ENCODE results near the gene LIPK.

DNA sequence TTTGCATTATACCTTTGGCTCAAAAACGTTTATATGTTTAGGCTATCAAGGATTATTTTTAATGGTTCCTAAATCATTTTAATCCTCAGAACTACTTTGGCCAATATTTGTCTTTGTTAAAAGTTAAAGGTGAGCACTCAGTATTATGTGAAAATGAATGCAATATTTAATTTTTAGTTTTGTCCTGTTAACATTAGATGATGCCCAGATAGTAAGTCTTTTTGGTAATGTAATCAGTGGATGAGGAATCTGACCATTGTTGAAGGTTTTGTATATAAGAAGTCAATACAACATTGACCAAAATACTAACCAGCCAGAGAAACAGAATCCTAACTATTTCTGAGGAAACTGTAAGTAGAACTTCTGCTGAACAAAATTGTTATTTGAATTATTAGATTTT, 41.9 kb upstream of the LIPK start, which contains the start of gene LIPF:
- TF ChIP-seq POLR2A (IDR thresholded peaks at IDR 0.05; ENCODE audit: extremely low read depth, insufficient read length) (no peak), MAX (IDR thresholded peaks at IDR 0.05; ENCODE audit: low read depth, low read length) (no peak), MYC (IDR thresholded peaks at IDR 0.05; ENCODE audit: low read depth, low read length) (no peak)
- TF ChIP-seq, protein P1, sequence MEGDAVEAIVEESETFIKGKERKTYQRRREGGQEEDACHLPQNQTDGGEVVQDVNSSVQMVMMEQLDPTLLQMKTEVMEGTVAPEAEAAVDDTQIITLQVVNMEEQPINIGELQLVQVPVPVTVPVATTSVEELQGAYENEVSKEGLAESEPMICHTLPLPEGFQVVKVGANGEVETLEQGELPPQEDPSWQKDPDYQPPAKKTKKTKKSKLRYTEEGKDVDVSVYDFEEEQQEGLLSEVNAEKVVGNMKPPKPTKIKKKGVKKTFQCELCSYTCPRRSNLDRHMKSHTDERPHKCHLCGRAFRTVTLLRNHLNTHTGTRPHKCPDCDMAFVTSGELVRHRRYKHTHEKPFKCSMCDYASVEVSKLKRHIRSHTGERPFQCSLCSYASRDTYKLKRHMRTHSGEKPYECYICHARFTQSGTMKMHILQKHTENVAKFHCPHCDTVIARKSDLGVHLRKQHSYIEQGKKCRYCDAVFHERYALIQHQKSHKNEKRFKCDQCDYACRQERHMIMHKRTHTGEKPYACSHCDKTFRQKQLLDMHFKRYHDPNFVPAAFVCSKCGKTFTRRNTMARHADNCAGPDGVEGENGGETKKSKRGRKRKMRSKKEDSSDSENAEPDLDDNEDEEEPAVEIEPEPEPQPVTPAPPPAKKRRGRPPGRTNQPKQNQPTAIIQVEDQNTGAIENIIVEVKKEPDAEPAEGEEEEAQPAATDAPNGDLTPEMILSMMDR (IDR thresholded peaks at IDR 0.05; ENCODE audit: low read depth, low read length) = no peak

All from NB4 (cell line).